Keratinocyte (primary cell): Measurements from ENCODE around the gene TMCO4. TPM values are rescaled to one million over a fixed set of nuclear protein-coding genes. Genes with fewer than 3 reads are reported as not detected.

Experiments
- DNase-seq: peaks from one replicate; pipeline ENCODE4 v3.0.0-alpha.2; 2011; ENCODE audit warnings: low read depth, missing footprints, low spot score
- FAIRE-seq: peaks from 2 replicates; lab custom pipeline; 2011; peaks lifted over from hg19 to GRCh38; lab: Jason Lieb, UNC
- H2AFZ ChIP-seq: 2 replicates; pipeline ENCODE4 v1.6.0; 2012; ENCODE audit warnings: low read length, control low read depth, inconsistent platforms; ENCODE audit not compliant: control insufficient read depth
- H3K27ac ChIP-seq: 2 replicates; pipeline ENCODE4 v1.5.1; 2011; ENCODE audit warnings: low read length; ENCODE audit not compliant: control insufficient read depth, insufficient read depth
- H3K27me3 ChIP-seq: 3 replicates; pipeline ENCODE4 v1.6.0; 2011; ENCODE audit warnings: low read length; ENCODE audit not compliant: control insufficient read depth, insufficient read depth; ENCODE audit errors: extremely low read depth
- H3K36me3 ChIP-seq, 2 experiments: 2 replicates in 1 of 2; 3 replicates in 1 of 2; pipeline ENCODE4 v1.5.1; 2011; ENCODE audit warnings: low read length in 2 of 2, mild to moderate bottlenecking in 1 of 2; ENCODE audit not compliant: control insufficient read depth in 2 of 2, insufficient read depth in 2 of 2; ENCODE audit errors: extremely low read depth in 1 of 2
- H3K4me1 ChIP-seq: 3 replicates; pipeline ENCODE4 v1.5.1; 2011; ENCODE audit warnings: low read length; ENCODE audit not compliant: control insufficient read depth, insufficient read depth; ENCODE audit errors: extremely low read depth
- H3K4me2 ChIP-seq: 3 replicates; pipeline ENCODE4 v1.6.0; 2011; ENCODE audit warnings: low read depth, low read length; ENCODE audit not compliant: control insufficient read depth, insufficient read depth; ENCODE audit errors: extremely low read depth
- H3K4me3 ChIP-seq, 3 experiments: fragments of 200-600 bp in 1 of 3; sonication (generic) in 1 of 3; 2 replicates in 2 of 3; 3 replicates in 1 of 3; pipeline ENCODE4 v1.5.1; 2011 to 2016; ENCODE audit warnings: low read length in 3 of 3, mild to moderate bottlenecking in 3 of 3, control low read depth in 2 of 3, inconsistent platforms in 1 of 3, low read depth in 1 of 3, mixed read lengths in 1 of 3, mixed run types in 1 of 3, moderate library complexity in 1 of 3; ENCODE audit not compliant: control insufficient read depth in 2 of 3, insufficient read depth in 2 of 3; ENCODE audit errors: extremely low read depth in 1 of 3
- H3K79me2 ChIP-seq: 2 replicates; pipeline ENCODE4 v1.6.0; 2012; ENCODE audit warnings: low read length; ENCODE audit not compliant: control insufficient read depth, insufficient read depth
- H3K9ac ChIP-seq: 3 replicates; pipeline ENCODE4 v1.6.0; 2011; ENCODE audit warnings: low read length; ENCODE audit not compliant: control insufficient read depth, insufficient read depth; ENCODE audit errors: extremely low read depth
- H3K9me1 ChIP-seq: 3 replicates; pipeline ENCODE4 v1.6.0; 2011; ENCODE audit warnings: low read length; ENCODE audit not compliant: control insufficient read depth, insufficient read depth; ENCODE audit errors: extremely low read depth
- H3K9me3 ChIP-seq: 2 replicates; pipeline ENCODE4 v1.5.1; 2012; ENCODE audit warnings: low read depth, low read length; ENCODE audit not compliant: control insufficient read depth
- H4K20me1 ChIP-seq: 3 replicates; pipeline ENCODE4 v1.6.0; 2011; ENCODE audit warnings: low read length; ENCODE audit not compliant: control insufficient read depth, insufficient read depth; ENCODE audit errors: extremely low read depth
- CTCF ChIP-seq, 3 experiments: IDR thresholded peaks in 1 of 3; conservative IDR thresholded peaks in 1 of 3; optimal IDR thresholded peaks in 1 of 3; 2 replicates in 2 of 3; 3 replicates in 1 of 3; pipeline versions ENCODE3 to v1.5.1; 2011; ENCODE audit warnings: low read length in 3 of 3, mild to moderate bottlenecking in 3 of 3, moderate library complexity in 2 of 3, control low read depth in 1 of 3, inconsistent platforms in 1 of 3; ENCODE audit not compliant: insufficient read depth in 2 of 3; ENCODE audit errors: extremely low read depth in 1 of 3
- EZH2 ChIP-seq: IDR thresholded peaks from one replicate; pipeline ENCODE4 v1.6.1; 2012; ENCODE audit warnings: inconsistent platforms, mild to moderate bottlenecking, low read length, moderate library complexity
- dilution Hi-C: fragments of 300-500 bp; cut with MboI; formaldehyde crosslinking; loops from one replicate; pipeline ENCODE4 v1.7.0; 2020; ENCODE audit warnings: low sequenced_read_pairs; ENCODE audit not compliant: extremely low pct_ligation_motif_present
- polyA plus RNA-seq, 5 experiments: library from polyadenylated mRNA; depleted of rRNA in 3 of 5; stranded (reverse) in 3 of 5; stranded (forward) in 1 of 5; unstranded in 1 of 5; fragments of >200 nt; gene quantifications; 1 replicate in 1 of 5; 2 replicates in 3 of 5; 3 replicates in 1 of 5; pipeline versions ENCODE4 v1.2.1 to v1.2.3, GENCODE V29; 2011 to 2012; ENCODE audit warnings: missing spikeins in 2 of 5, low read depth in 1 of 5, low replicate concordance in 1 of 5

TMCO4 gene
- polyA plus RNA-seq, 1 donor (not counting 4 experiments of a cell fraction or from before 2014, with no cell fraction given): 1.2 TPM

- Histone ChIP-seq H3K27ac (no peak overlapping the region), H3K9me3 (no peaks in the 10 kb centered on the region), H2AFZ (no peak overlapping the region), H3K4me1 (peaks cover 56% of the 10 kb centered on the region), H3K4me2 (peak overlapping the region; percentile 17), H3K27me3 (no peaks in the 10 kb centered on the region), H3K9me1 (peaks cover 6% of the 10 kb centered on the region), H3K4me3 (no peak overlapping the region), H4K20me1 (no peaks in the 10 kb centered on the region), H3K79me2 (peaks cover 54% of the 10 kb centered on the region), H3K9ac (peak overlapping the region; percentile 37), H3K36me3 (peaks cover 3 to 6% of the 10 kb centered on the region in 2 experiments)
- FAIRE-seq: no peak
- no peak for TF ChIP-seq EZH2
- TF ChIP-seq CTCF (optimal IDR thresholded peaks at IDR 0.05 in 1 of 3, IDR thresholded peaks at IDR 0.05 in 1 of 3, conservative IDR thresholded peaks at IDR 0.05 in 1 of 3; ENCODE audit: extremely low read depth in 1 of 3, insufficient read depth in 2 of 3, low read length in 3 of 3): peak; percentile 59 to 83 (median 70)
- DNase-seq: no peak
- dilution Hi-C loops: no loop called here
Measured at GRCh38 chr1:19651141-19651737, 148.5 kb downstream of the TMCO4 start.

- peak overlapping the region; percentile 17 for H3K4me2 ChIP-seq
- H3K79me2 ChIP-seq: peaks cover 60% of the 10 kb centered on the region
- H2AFZ ChIP-seq: no peak overlapping the region
- dilution Hi-C loops: no loop called here
- no peaks in the 10 kb centered on the region for H3K27me3 ChIP-seq
- FAIRE-seq (no peak), DNase-seq (no peak)
- H3K9me3 ChIP-seq: no peaks in the 10 kb centered on the region
- no peak overlapping the region for H3K4me3 ChIP-seq
- H3K9me1 ChIP-seq: peaks cover 6% of the 10 kb centered on the region
- H3K4me1 ChIP-seq: peaks cover 63% of the 10 kb centered on the region
- peak overlapping the region; percentile 31 for H3K27ac ChIP-seq
- H3K9ac ChIP-seq: peak overlapping the region; percentile 37
- no peaks in the 10 kb centered on the region for H4K20me1 ChIP-seq
- no peak for TF ChIP-seq EZH2
- TF ChIP-seq CTCF (optimal IDR thresholded peaks at IDR 0.05 in 1 of 3, IDR thresholded peaks at IDR 0.05 in 1 of 3, conservative IDR thresholded peaks at IDR 0.05 in 1 of 3; ENCODE audit: extremely low read depth in 1 of 3, insufficient read depth in 2 of 3, low read length in 3 of 3): no peak
- H3K36me3 ChIP-seq: peaks cover 3% of the 10 kb centered on the region in 2 experiments
Measured at GRCh38 chr1:19650416-19651140, 149.1 kb downstream of the TMCO4 start.
